Nephron progenitor cell (in vitro differentiated cells): ENCODE measurements around the gene PHACTR4.
A peak's percentile ranks its signal among the peaks of the same experiment; 100 is the strongest.
"Not testable (repeated sequence)": the region's sequence is repeated elsewhere in the genome, so short reads cannot be mapped to it uniquely, and the experiment has no call there.

Experiments used
- DNase-seq: peaks from one replicate; pipeline ENCODE4 v3.0.0; 2021
- H3K27ac Mint-ChIP-seq: 2 replicates; pipeline ENCODE4 v1.8.0; 2021; ENCODE audit warnings: mild to moderate bottlenecking, moderate library complexity, mixed read lengths
- H3K27me3 Mint-ChIP-seq: 2 replicates; pipeline ENCODE4 v1.8.0; 2021; ENCODE audit warnings: mild to moderate bottlenecking, low read depth, mixed read lengths; ENCODE audit not compliant: poor library complexity
- H3K36me3 Mint-ChIP-seq: 2 replicates; pipeline ENCODE4 v1.8.0; 2021; ENCODE audit warnings: low read depth, mixed read lengths
- H3K4me1 Mint-ChIP-seq: 2 replicates; pipeline ENCODE4 v1.8.0; 2021; ENCODE audit warnings: mixed read lengths
- H3K4me3 Mint-ChIP-seq: 2 replicates; pipeline ENCODE4 v1.8.0; 2021; ENCODE audit warnings: mild to moderate bottlenecking, moderate library complexity, mixed read lengths
- H3K9me3 Mint-ChIP-seq: 2 replicates; pipeline ENCODE4 v1.8.0; 2021; ENCODE audit warnings: mild to moderate bottlenecking, moderate library complexity, mixed read lengths
- TF ChIP-seq, protein P1 (sequence below): fragments of 200-600 bp; sonication (generic); IDR thresholded peaks from 2 replicates; pipeline ENCODE4 v1.5.0; 2021; ENCODE audit warnings: antibody characterized with exemption

The PHACTR4 gene

DNA sequence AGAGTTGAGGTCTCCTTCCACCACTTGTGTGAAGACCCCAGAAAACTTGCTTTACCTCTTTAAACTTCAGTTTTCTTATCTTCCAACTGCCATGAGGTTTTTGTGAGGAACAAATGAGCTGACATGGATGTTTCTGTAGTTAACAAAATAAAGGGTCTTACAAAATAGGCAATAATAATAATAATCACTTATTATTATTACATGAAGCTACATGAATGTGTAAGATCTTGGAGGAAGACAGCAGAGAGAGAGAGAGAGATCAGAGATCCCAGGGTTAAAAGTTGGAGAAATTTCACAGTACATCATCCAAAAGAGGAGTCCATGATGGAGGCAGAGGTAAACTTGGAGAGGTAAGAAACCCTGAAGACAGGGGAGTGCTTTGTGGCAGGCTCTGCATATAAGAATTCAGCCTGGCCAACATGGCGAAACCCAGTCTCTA lies 147.0 kb downstream of the PHACTR4 start:
- Mint-ChIP-seq H3K27ac (peak overlapping the region; percentile 56), H3K36me3 (peaks cover 33% of the 10 kb centered on the region), H3K4me3 (no peak overlapping the region), H3K9me3 (peaks cover 6% of the 10 kb centered on the region), H3K27me3 (peaks cover 3% of the 10 kb centered on the region), H3K4me1 (peaks cover 40% of the 10 kb centered on the region)
- TF ChIP-seq, protein P1, sequence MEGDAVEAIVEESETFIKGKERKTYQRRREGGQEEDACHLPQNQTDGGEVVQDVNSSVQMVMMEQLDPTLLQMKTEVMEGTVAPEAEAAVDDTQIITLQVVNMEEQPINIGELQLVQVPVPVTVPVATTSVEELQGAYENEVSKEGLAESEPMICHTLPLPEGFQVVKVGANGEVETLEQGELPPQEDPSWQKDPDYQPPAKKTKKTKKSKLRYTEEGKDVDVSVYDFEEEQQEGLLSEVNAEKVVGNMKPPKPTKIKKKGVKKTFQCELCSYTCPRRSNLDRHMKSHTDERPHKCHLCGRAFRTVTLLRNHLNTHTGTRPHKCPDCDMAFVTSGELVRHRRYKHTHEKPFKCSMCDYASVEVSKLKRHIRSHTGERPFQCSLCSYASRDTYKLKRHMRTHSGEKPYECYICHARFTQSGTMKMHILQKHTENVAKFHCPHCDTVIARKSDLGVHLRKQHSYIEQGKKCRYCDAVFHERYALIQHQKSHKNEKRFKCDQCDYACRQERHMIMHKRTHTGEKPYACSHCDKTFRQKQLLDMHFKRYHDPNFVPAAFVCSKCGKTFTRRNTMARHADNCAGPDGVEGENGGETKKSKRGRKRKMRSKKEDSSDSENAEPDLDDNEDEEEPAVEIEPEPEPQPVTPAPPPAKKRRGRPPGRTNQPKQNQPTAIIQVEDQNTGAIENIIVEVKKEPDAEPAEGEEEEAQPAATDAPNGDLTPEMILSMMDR, result no peak
- DNase-seq, result no peak

DNA sequence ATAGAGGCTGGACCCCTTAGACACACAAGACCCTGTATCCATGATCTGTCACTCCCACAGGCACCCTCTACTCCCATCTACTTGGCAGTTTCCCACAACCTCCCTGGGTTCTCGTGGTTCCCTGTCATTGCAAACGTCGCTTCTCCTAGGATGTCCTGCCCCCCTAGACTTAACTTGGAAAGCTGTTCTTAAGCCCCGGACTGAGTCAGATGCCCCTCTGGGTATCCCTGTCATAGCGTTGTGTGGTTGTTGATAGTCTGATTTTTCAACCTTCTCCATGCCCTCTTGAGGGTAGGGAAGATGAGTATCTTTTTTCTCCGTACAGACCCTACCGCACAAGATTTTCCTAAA lies 148.1 kb downstream of the PHACTR4 start:
- TF ChIP-seq, protein P1, result no peak
- Mint-ChIP-seq H3K27me3 (peaks cover 3% of the 10 kb centered on the region), H3K27ac (peak overlapping the region; percentile 61), H3K4me3 (peak overlapping the region; percentile 83), H3K36me3 (peaks cover 31% of the 10 kb centered on the region), H3K9me3 (no peaks in the 10 kb centered on the region), H3K4me1 (peaks cover 43% of the 10 kb centered on the region)
- no peak for DNase-seq

DNA sequence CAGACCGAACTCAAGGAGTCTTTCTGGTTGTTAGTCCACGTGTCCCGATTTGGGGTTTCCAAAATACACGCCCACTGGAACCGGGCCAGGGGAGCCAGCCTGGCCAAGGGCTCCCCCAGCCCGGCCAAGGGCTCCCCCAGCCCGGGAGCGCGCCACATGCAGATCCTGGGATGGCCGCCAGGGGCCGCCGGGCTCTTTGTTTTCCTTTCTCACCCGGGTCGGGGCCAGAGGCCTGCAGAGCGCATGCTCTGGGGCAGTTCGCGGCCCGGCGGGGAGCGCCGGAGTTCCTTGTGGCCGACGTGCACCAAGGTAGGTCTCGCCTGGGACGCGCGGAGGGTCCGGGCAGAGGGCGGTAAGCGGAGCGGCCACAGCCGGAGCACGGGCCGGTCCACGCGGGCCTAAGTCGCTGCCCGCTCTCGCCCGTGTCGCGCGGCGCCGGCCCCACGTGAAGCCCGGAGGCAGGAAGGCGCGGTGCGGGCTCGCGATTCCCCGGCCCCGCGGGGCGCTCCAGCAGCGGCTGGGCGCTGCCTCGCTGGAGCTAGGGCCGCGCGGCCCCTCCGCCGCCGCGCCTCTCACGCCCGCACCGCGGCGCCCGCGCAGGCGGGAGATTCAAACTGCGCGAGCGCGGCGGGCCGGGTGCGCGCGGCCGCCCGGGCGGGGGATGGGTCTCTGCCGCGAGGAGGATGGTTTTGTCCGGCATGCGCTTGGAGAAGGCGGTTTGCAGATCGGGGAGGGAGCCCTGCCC lies 148.6 kb downstream of the PHACTR4 start:
- H3K27me3 Mint-ChIP-seq, result peaks cover 3% of the 10 kb centered on the region
- TF ChIP-seq, protein P1, result peak; percentile 99
- peaks cover 43% of the 10 kb centered on the region for H3K4me1 Mint-ChIP-seq
- H3K36me3 Mint-ChIP-seq, result peaks cover 31% of the 10 kb centered on the region
- H3K9me3 Mint-ChIP-seq, result no peaks in the 10 kb centered on the region
- H3K27ac Mint-ChIP-seq, result peak overlapping the region; percentile 83
- peak; percentile 95 for DNase-seq
- peak overlapping the region; percentile 90 for H3K4me3 Mint-ChIP-seq

DNA sequence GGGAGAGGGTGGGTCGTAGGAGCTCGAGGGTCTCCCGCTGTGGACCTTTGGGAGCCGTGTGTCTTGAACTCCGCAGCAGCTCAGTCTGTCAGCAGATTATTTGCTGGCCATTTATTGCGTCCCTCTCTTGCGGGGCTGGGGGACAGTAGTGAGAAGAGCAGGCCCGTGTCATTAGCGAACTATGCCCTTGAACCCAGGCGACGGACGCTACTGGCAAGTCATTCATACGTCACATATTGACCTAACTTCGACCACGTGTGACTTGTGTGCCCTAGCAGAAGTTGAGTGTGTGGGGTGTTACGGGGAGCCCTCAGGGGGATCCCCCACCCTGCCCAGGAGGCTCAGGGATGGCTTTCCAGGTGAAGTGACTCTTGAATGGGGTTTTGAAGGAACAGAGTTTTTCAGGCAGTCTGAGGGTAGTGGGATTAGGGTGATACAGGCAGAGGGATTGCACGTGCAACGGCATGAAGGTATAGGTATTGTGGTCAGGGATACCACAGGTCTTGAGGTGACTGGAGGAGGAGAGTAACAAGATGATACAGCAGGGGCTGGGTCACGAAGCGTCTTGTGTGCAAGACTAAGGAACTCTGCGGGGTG lies 149.3 kb downstream of the PHACTR4 start:
- Mint-ChIP-seq H3K27ac (peak overlapping the region; percentile 83), H3K36me3 (peaks cover 31% of the 10 kb centered on the region), H3K9me3 (no peaks in the 10 kb centered on the region), H3K4me1 (peaks cover 43% of the 10 kb centered on the region), H3K27me3 (peaks cover 3% of the 10 kb centered on the region), H3K4me3 (peak overlapping the region; percentile 90)
- DNase-seq, result no peak
- TF ChIP-seq, protein P1, result no peak

DNA sequence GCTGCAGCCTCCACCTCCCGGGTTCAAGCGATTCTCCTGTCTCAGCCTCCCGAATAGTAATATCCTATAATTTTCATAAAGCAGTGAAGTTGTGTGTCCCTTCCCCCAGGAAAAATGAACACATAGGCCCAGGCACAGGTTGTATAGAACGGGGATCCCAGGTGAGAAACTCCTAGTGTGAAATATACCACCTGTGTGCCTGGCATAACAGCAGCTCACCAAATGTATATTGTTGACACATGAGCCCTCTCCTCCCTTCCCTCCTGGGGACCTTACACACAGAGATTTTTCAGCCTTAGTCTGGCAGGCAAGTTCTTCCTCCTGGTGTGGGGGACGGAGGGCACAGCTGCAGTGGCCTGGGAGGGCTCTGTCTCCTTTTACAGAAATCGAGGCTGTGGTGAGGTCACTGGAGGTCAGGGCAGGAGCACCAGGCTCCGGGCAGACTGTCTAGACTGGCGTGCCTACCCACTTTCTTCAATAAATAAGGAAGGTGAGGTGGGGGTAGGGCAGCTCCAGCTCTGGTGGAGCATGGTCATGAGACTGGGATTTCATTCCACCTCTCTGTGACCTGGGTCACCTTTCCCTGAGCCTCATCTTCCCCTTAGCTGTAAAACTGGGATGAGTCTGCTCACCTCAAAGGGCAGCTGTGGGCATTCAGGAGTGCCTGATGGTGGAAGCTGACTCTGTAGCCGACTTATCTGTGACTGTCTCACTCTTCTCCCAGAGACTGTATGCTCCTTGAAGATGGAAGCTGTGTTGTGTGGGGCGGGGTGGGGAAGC lies 150.6 kb downstream of the PHACTR4 start:
- DNase-seq, result no peak
- Mint-ChIP-seq H3K9me3 (no peaks in the 10 kb centered on the region), H3K4me3 (peak overlapping the region; percentile 90), H3K27ac (peak overlapping the region; percentile 96), H3K27me3 (no peaks in the 10 kb centered on the region), H3K4me1 (peaks cover 55% of the 10 kb centered on the region), H3K36me3 (peaks cover 28% of the 10 kb centered on the region)
- TF ChIP-seq, protein P1, result no peak

DNA sequence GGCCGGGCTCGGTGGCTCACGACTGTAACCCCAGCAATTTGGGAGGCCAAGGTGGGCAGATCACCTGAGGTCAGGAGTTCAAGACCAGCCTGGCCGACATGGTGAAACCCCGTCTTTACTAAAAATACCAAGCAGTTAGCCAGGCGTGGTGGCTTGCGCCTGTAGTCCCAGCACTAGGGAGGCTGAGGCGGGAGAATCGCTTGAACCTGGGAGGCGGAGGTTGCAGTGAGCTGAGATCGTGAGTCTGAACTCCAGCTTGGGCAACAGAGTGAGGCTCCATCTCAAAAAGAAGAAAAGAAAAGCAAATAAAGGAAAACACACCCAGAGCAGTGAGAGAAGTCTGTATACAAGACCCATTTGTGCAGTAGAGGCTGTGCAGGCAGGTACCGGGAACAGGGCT lies 151.3 kb downstream of the PHACTR4 start:
- Mint-ChIP-seq H3K4me1 (peaks cover 61% of the 10 kb centered on the region), H3K36me3 (peaks cover 33% of the 10 kb centered on the region), H3K27ac (peak overlapping the region; percentile 96), H3K4me3 (peak overlapping the region; percentile 49)
- DNase-seq, H3K27me3 Mint-ChIP-seq, H3K9me3 Mint-ChIP-seq: not testable (repeated sequence)
